ENCODE measurements around the gene DPM3.
"Not testable (repeated sequence)": the region's sequence is repeated elsewhere in the genome, so short reads cannot be mapped to it uniquely, and the experiment has no call there.

The DPM3 gene

GRCh38 chr1:155155996-155156643, 15.8 kb upstream of the DPM3 start:
- not testable (repeated sequence) for DNase-seq

- no peak for DNase-seq
These were observed 5.2 kb upstream of the DPM3 start for GRCh38 chr1:155145491-155145890.

GRCh38 chr1:155141749-155142148, 1.4 kb upstream of the DPM3 start:
- DNase-seq, result no peak

GRCh38 chr1:155140630-155140953, 261 bp upstream of the DPM3 start:
- no peak for DNase-seq

GRCh38 chr1:155137154-155137949, 3.0 kb downstream of the DPM3 start:
- no peak for DNase-seq

- DNase-seq, result peak; percentile 21
These were observed 3.6 kb downstream of the DPM3 start for GRCh38 chr1:155136748-155137147.

GRCh38 chr1:155135415-155136028, 4.8 kb downstream of the DPM3 start, which contains the start of gene SLC50A1:
Gene SLC50A1 (plus strand): TSS chr1:155135852. CDS start chr1:155135912, 60 bp downstream.
- peak; percentile 97 for DNase-seq

GRCh38 chr1:155134880-155135414, 5.4 kb downstream of the DPM3 start:
- peak; percentile 80 for DNase-seq

GRCh38 chr1:155134322-155134721, 6.0 kb downstream of the DPM3 start:
- no peak for DNase-seq

- no peak for DNase-seq
These were observed 6.5 kb downstream of the DPM3 start for GRCh38 chr1:155133799-155134281.

GRCh38 chr1:155131856-155132255, 8.5 kb downstream of the DPM3 start:
- DNase-seq, result no peak

- no peak for DNase-seq
These were observed 9.0 kb downstream of the DPM3 start for GRCh38 chr1:155131285-155131684.

GRCh38 chr1:155130272-155131006, 9.9 kb downstream of the DPM3 start:
- peak; percentile 55 for DNase-seq

- DNase-seq, result peak; percentile 26
These were observed 11.4 kb downstream of the DPM3 start for GRCh38 chr1:155128755-155129473.

GRCh38 chr1:155127967-155128754, 12.2 kb downstream of the DPM3 start:
- DNase-seq, result no peak

- DNase-seq, result peak; percentile 83
These were observed 13.0 kb downstream of the DPM3 start, which contains the start of gene EFNA1 for GRCh38 chr1:155127105-155127966. Gene EFNA1 (plus strand): TSS chr1:155127876. CDS start chr1:155127978, 102 bp downstream.

GRCh38 chr1:155126556-155127104, 13.7 kb downstream of the DPM3 start:
- peak; percentile 83 for DNase-seq

GRCh38 chr1:155125946-155126555, 14.3 kb downstream of the DPM3 start:
- DNase-seq, result peak; percentile 70

GRCh38 chr1:155125511-155125945, 14.8 kb downstream of the DPM3 start:
- DNase-seq, result peak; percentile 40
